Activated naive CD4-positive, alpha-beta T cell (primary cell): ENCODE results near the gene NFU1.
"Not testable (repeated sequence)": the region's sequence is repeated elsewhere in the genome, so short reads cannot be mapped to it uniquely, and the experiment has no call there.

Experiments
- DNase-seq, 4 experiments: peaks; one replicate each; lab custom pipeline; 2025; lab: John Stamatoyannopoulos, UW

The NFU1 gene

DNA sequence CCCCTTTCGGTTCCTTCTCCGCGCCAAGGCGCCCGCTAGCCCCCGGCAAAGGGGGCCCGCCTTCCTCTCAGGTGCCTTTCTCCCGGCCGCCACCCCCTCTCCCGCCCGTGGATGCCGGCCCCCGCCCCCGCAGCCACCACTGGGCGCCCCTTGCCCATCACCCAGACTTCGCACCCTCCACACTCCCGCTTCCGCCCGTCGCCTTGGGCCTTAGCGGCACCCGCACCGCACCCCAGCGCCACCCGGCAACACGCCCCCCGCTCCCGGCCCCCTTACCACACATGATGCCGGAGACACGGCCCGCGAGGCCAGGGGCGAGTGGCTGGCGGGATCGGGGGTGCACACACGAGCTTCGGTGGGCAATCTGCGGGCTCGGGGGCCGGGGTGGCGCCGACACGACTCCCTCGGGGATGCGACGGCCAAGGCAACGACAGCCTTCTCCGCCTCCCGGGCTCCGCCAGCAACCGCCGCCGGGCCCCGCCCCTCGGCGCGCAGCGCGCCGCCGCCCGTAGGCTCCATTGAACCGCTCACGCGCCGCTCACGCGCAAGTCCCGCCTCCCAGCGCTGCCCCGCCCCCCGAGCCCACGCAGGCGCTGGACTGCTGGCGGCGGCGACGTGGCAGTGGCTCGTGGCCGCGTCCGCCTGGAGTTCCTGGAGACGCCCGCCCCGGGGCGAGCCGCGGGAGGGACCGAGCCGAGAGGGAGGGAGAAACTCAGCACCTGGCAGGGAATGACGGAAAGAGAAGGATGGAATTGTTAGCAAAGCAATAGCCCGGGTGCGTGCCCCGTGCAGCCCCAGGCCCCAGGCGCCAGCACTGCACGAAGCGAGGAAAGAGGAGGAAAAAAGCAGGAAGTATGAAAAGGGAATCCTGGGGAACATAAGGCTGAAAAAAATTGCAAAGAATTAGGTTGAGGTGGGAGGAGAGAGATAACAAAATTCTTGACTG is 50.2 kb downstream of the NFU1 start, which contains the start of gene GFPT1:
TSS of gene GFPT1 (minus strand) at position 439 of the 946 bp plus-strand sequence. CDS start at position 283, 156 bp downstream.
- peak; percentile 67 to 94 (median 78) for DNase-seq

DNA sequence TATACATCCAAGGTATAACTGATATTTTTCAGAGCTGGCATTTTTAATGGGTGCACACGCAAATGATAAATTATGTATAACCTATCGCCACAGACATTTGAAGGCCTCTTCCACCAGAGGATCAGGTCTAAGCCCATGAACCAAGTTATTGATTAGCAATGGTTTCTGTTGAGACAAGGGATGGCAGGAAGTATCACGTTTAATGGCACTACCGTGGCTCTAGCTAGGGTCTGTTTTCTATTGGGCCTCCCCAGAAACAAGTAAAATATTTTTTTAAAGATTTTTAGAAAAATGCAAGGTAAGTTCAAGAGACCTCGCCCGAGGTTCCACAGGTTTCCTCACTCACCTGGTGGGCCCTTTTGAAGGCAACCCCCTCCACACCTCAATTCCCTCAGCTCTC is 50.9 kb downstream of the NFU1 start:
- DNase-seq, result no peak

DNA sequence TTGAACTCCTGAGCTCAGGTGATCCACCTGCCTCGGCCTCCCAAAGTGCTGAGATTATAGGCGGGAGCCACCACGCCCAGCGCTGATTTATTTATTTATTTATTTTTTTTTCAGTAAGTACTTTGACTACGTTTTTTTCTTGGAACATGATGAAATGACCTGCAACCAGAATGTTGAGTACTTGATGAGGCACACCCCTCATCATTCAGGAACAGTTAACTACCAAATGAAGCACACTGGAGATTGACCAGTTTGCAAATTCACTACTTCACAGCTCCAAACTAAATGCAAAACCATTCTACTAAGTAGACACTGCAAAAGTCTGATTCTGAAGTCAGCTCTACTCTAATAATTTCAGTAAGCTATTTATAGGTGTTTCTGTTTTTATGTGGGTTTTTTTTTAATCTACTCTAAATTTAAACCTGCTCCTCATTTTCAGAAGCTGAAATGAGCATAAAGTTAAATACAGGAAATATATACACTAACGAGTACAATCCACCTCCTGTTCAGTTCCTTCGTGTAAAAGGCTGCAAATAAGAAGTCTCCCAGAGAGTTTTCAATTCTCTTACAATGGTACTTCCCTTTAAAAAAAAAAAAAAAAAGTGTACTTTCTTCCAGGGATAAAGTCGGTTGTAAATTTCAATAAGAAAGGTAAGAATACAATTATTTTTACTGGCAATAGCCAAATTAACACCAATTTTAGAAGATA is 51.6 kb downstream of the NFU1 start:
- no peak for DNase-seq

DNA sequence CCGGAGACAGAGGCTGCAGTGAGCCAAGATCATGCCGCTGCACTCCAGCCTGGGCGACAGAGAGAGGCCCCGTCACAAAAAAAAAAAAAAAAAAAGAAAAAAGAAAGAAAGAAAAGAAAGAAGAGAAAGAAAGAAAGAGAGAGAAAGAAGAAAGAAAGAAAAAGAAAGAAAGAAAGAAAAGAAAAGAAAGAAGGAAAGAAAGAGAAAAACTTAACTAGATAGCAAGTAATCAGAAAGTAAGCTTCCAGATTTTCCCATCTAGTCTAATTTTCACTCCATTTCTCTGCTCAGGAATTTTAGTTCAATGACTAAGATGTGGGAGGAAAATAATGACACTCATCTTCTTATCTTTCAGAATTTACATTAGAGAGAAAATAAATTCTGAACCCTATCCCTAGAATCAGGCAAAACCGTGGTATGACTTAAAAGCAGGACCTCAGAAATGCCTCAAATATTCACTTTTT is 52.6 kb downstream of the NFU1 start:
- no peak for DNase-seq

DNA sequence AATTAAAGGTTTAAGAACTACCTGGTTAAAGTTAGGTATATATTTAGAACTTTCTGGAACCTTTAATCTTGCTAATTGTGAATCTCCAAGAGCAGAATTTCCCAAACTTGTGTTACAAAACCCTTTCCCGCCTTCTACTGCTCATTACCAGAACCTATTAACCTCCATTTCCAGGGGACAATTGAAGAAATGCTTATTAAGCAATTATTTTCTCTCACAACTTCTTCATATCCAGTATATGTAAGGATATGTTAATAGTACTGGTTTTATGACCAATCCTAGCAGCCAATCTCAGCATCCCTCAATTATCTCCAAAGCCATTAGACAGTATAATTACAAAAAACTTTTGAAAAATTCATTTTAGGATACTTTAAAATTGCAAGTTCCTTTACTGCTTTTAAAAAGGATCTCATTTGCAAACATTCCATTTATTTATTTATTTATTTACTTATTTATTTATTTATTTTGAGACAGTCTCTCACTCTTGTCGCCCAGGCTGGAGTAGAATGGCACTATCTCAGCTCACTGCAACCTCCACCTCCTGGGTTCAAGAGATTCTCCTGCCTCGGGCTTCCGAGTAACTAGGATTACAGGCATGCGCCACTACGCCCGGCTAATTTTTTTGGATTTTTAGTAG is 53.9 kb downstream of the NFU1 start:
- DNase-seq, result no peak

DNA sequence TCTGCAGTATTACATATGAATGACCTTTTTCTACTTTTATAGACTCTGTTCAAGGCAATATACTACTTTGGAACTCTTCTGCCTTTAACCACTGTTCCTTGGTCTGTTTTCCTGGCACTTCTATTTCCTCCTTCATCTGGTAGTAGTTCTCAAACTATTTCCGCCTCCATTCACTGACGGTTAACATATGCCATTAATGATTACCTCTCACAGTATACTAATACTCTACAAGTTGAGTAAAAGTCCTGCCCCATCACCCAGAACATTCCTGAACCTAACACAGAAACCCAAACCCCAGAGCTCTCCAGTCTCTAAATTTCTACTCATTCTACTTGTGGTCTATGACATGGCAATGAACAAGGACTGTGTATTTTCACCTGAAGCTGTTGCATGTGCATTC is 54.7 kb downstream of the NFU1 start:
- no peak for DNase-seq

DNA sequence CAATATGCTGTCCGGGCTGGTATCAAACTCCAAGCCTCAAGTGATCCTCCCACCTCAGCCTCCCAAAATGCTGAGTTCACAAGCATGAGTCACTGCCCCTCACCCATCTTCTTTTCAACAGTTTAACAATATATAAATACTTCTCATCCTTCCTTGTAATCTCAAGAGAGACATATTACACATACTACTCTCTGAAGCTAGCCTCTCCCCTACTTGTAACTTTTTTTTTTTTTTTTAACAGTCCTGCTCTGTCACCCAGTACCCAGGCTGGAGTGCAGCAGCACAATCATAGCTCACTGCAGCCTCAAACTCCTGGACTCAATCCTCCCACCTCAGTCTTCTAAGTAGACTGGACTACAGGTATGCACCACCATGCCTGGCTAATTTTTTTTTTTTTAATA is 55.9 kb downstream of the NFU1 start:
- DNase-seq, result no peak

DNA sequence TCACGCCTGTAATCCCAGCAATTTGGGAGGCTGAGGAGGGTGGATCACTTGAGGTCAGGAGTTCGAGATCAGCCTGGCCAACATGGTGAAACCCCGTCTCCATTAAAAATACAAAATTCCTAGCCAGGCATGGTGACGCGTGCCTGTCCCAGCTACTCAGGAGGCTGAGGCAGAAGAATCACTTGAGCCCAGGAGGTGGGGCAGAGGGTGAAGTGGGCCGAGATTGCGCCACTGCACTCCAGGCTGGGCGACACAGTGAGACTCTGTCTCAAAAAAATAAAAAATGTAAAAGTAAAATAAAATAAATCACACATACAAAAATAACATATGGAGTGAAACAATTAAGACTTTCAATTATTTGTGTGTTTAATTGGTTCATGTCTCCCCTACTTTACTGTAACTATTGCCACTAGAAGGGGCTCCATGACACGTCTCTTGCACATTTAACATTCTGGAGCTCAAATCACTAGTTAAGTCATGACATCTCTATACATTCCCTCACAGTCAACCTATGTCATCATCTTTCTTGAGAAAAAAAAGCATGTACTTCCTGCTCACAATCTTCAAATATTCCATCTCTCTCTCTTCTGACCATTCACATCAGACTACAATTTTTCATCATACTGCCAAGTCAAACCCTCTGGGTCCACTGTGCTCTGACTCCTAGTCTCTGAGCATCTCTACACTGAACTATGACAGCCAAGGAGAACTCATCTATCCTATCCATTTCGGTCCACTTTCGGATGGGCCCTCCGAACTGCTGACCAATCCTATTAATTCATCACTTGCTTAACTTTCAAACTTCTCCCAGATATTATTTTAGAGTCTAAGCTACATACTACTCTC is 56.9 kb downstream of the NFU1 start:
- DNase-seq, result no peak

DNA sequence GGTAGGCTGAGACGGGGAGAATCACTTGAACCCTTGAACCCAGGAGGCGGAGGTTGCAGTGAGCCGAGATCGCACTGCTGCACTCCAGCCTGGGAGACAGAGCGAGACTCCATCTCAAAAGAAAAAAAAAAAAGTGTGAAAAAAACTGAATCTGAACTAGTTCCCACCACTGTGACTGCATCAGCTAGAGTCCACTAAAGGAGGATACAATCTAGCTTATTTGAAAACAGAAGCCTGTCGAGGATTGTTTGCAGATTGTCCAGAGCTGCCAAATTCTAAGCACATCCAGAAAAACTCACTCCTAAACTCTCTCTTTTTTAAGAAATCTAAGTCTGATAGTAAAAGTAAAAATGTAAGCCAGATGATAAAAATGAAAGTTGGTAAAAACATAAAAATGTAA is 60.8 kb downstream of the NFU1 start:
- DNase-seq, result no peak

DNA sequence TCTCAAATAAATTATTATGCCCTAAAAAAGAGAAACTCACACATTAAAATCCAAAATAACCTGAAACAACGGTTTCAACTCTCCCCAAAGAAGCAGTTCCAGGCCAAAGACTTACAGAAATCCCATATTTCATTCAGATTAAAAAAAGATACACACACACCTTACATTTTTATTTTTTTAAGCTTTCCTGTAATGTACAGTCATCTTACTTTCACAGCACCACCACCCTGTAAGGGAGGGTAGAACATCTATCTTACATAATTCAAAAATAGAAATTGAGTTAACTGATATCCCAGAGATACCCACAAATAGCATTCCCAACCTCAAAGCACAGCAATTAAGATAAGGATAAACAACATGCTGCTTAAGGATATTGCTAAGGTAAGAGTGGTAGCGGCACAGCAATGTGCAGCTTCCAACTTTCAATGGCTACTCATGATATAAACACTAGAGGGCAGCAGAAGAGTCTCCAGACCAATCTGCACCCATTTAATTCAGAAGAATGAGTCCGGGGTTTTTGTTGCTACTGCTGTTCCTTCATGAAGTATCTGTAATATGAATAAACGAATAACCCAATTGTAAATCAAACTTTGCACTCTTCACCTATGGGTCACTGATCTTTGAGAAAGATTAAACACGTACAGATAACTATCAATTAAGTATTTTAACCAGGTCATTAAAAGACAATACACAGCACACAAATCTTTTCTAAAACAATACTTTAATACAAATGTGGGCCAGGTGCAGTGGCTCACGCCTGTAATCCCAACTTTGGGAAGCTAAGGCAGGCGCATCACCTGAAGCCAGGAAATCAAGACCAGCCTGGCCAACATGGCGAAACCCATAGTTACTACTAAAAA is 61.5 kb downstream of the NFU1 start:
- DNase-seq, result no peak

DNA sequence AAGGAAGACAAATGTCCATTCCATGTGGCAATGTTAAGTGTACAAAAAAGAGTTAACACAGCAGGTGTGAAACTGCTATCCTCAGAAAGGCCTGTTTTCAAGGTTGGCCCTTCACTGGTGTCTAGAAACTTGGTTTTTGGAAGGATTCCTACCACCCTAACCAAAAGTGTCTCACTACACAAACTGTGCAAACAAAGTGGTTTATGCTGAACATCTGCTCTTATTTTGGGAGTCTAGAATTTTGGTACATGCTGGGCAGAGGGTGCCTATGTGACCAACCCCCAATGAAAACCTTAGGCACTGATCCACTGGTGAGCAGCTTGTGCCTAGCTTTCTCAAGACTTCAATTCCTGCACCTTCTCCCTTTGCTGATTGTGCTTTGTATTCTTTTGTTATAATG is 64.5 kb downstream of the NFU1 start:
- DNase-seq, result no peak

DNA sequence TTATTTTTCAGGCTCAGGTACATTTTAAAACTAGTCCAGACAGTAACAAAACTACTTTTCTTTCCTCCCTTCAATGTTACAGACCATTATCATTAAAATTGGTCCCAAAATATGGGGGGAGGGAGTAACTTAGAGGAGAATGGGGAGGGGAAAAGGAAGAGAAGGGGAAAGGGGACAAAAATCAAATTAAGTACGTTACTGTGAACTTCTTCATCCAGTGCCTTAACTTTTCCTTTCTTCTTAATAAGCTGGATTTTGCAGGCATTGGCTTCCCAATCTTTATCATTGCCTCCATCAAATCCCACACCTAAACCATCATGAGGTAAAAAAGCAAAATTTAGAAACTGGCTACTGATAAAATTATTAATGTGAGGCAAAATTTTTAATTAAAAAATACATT is 67.4 kb downstream of the NFU1 start:
- DNase-seq, result no peak

DNA sequence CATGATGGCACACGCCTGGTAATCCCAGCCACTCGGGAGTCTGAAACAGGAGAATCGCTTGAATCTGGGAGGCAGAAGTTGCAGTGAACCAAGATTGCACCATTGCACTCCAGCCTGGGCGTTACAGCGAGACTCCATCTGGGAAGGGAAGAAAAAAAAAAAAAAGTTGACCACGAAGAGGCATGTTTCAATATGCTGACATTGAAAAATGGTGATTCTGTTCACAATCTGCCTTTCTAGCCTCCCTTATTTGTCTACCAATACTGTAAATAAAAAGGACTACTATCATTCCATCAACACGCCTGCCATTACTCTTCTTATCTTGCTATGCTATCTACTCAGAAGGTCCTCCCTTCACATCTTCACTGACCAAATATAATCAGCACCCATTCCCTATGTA is 68.6 kb downstream of the NFU1 start:
- DNase-seq, result no peak

DNA sequence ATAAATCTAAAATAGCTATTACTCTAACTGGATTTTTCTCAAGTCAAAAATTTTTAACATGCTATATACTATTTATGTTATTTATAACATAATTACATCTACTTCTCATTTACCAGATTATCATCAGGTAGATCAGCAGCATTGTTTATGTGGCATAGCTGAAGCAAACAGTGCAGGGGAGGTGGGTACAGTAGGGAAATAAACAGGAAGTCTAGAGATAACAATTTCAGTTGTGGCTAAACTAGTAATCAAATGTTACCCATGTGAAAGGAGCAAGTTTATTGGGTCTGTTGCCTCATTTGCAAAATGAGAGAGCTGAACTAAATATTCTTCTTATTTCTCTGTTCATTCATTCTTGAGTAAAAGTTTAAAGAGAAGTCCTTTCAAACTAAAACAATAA is 77.9 kb downstream of the NFU1 start:
- DNase-seq, result no peak

DNA sequence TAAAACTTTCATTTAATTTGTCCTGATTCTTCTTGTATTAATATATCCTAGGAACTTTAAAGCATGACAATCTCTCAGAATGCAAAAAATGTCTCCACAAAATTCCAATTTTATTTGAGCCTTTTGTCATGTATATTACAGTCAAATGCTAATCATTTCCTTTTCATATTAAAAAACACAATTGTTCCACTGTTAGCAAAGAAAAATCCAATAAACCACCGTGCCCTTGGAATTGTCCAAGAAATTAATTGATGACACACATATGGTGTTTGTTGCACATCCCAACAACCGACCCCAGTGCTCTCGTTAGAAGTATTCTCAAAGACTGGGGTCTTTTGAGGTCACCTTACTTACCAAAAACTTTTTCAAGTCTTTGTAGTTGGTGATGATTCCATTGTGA is 78.3 kb downstream of the NFU1 start:
- no peak for DNase-seq

DNA sequence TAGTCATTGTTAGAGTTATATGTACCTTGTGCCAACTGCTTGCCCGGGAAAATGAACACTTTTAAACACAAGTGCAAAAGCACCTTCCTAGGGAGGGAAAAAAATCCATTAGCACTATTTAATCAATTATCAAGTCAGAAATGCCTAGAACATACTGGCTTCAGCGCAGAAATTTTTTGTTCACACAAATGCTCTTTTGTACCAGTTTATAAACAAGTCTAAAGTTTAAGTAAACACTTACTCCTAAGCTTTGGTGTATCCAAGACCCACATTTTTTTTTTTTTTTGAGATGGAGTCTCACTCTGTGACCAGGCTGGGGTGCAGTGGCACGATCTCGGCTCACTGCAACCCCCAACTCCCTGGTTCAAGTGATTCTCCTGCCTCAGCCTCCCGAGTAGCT is 80.8 kb downstream of the NFU1 start:
- no peak for DNase-seq

DNA sequence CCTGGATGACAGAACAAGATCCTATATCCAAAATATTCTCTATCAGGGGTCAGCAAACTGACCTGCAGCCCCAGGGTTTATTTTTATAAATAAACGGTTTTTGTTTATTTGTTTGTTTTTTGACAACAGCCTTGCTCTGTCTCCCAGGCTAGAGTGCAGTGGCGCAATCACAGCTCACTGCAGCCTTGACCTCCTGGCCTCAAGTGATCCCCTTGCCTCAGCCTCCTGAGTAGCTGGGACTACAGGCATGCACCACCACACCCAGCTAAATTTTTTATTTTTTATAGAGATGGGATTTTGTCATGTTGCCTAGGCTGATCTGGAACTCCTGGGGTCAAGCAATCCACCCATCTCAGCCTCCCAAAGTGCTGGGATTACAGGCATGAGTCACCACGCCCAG is 82.3 kb downstream of the NFU1 start:
- not testable (repeated sequence) for DNase-seq

DNA sequence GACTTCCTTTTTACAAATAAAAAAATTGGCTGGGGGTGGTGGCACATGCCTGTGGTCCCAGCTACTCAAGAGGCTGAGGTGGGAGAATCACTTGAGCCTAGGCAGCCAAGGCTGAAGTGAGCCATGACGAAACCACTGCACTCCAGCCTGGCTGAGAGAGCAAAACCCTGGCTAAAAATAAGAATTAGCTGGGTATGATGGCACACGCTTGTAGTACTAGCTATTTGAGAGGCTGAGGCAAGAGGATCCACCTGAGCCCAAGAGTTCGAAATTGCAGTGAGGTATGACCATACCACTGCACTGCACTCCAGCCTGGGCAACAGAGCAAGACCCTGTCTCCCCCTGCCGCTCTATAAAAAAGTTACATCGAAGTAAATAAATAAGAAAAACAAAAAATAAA is 83.9 kb downstream of the NFU1 start:
- no peak for DNase-seq

DNA sequence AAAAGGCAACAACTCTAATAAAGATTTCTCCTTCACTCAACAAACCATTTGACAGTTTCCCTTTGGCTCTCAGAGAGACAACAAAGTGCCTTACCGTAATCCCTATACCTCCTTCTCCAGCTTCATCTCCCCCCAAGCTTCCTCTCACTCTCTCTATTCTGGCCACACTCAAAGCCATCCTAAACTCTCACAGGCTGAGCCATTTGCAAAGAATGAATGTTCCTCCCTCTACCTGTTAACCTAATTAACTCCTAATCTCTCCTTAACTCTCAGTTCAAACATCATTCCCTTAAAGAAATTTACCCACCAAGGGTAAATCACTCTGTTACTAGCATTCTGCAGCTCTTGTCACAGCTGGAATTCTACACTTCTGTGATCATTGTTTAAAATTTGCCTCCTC is 88.5 kb downstream of the NFU1 start:
- DNase-seq, result no peak
